GM03348 (cell line): ENCODE results near the gene HOXB6.

ENCODE experiments used
- DNase-seq: peaks from one replicate; pipeline ENCODE4 v3.0.0; 2012; ENCODE audit warnings: low spot score

The HOXB6 gene

GRCh38 chr17:48621410-48622392 is 16.9 kb upstream of the HOXB6 start:
- DNase-seq: no peak

DNA sequence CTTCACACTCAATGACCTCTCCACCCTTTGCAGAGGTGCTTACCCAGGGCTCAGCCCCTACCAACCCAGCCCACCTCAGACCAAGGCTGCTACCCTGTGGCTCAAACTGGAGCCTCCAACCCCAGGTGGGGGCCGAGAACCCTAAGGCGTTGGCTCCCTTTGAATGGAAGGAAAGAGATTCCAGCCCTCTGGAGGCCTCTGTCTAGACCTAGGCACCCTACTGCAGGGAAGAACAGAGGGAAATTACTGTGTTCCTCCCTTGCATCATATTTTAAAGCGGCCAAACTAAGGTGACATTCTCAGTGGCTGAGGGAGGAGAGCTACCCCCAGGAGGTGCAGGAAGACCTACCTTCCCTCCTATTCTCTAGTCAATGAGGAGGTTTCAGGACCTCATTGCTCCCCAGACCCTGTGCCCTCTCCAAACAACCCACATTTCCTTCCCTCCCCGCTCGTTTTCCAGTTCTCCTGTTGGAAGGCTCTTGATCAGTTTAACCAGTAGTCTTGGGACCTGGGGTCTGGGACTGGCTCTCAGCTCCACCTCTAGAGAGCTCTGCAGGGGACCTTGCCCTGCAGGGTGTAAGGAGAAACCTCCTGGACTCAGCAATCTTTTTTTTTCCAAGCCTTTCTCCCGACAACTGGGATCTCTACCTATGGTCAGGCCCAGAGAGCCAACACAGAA is 15.8 kb upstream of the HOXB6 start:
- no peak for DNase-seq

GRCh38 chr17:48619826-48620449 is 15.2 kb upstream of the HOXB6 start:
- no peak for DNase-seq

DNA sequence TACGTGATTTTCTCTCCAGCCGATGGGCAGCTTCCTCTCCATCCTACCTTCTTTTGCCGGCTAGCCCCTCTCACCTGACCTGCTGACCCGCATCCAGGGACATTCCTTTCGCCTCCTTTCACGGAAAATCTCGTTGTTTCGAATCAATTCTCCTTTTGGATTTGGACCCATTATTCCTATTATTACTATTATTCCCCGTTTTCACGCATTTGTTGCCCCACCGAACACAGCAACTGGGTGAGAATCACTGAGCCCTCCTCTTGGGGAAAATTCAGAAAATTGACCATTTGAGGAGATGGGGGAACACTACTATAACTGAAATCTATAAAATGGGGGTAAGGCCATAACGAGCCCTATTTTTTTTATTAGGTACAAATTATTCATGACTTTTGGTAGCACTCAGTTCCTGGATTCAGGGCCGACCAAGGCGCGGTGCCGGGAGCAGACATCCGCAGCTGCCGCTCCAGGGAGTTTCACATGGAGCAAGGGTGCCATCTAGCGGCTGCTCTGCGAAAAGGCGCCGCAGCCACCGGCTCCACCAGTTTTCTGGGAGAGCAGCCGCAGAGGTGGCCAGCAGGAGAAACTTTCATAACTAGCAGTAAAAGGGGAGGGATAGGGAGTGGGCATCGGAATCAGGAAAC is 13.6 kb upstream of the HOXB6 start:
- DNase-seq: peak; percentile 92

DNA sequence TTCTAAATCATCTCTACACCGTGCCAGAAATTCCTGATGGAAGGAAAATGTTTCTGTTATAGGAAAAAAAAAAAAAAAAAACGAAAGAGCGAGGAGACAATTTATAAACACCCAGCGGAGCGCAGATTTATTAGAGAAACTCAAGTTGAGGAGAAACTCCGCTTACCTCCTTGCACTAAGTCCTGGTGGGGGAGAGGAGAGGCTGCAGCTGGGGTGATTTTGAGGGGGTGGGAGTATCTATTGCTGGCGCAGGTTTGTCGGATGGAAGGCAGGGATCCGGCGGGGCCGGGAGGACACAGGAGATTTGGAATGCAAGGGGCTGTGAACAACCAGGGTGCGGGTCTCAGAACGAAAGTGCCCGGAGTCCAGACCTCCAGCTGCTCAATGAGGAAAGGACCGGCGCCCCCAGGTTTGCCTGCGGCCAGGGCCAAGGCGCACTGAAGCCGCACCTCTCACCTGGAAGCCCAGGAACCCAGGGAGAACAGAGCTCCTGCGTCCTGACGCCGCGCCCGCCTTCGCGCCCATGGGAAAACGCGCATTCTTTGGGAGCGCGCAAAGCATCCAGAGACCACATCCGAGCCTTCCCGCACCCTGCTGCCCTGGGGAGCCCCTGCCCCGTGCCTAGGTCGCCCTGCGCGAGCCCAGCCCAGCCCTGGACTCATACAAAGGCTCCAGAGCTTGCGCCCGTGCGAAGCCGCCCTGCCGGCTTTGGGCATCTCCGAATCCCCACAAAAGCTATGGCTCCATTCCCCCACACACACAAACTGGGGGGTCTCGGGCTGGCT is 12.9 kb upstream of the HOXB6 start:
- DNase-seq: no peak

DNA sequence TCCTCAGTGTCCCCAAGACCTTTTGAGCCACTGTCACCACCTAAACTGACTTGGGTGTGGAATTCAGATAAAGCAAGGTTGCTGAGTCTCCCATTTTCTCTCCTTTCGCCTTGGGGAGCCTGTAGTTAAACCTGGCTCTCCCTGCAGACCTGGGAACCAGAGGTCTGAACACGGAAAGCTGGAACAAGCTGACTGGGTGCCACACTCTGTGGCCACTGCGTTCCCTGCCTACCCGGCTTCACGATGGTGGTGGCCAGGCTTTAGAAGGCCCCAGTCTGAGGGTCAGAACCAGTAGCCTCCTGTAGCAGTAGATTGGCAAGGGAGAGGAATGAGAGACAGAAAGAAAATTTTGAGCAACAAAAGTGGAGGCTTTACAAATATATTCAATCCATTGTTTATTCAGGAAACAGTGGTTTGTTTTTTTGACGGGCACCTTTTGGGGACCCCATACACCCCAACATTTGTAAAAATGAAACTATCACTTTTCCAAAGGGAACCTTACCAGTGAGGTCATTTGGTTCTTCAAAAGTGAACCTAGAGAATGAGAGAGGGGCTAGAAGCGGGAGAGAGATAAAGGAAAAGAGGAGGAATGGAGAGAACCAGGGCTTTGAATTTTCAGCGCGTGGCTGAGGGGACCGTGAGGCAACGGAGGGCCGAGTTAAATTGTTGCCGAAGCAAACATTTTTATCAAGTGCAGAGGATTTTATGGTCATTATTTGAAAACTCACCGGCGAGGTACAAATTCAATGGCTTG is 12.1 kb upstream of the HOXB6 start:
- no peak for DNase-seq

- no peak for DNase-seq
Observed at GRCh38 chr17:48615963-48616716, 11.4 kb upstream of the HOXB6 start.

GRCh38 chr17:48615047-48615962 is 10.5 kb upstream of the HOXB6 start, which contains the start of gene HOXB8:
TSS of gene HOXB8 (minus strand) at chr17:48615292. CDS start at chr17:48614704, 588 bp downstream.
- peak; percentile 44 for DNase-seq

GRCh38 chr17:48613862-48614694 is 9.3 kb upstream of the HOXB6 start:
- DNase-seq: peak; percentile 56

GRCh38 chr17:48612854-48613691 is 8.3 kb upstream of the HOXB6 start:
- DNase-seq: peak; percentile 78

GRCh38 chr17:48612456-48612853 is 7.7 kb upstream of the HOXB6 start:
- peak; percentile 35 for DNase-seq

- peak; percentile 54 for DNase-seq
Observed at GRCh38 chr17:48611681-48612455, 7.1 kb upstream of the HOXB6 start.

DNA sequence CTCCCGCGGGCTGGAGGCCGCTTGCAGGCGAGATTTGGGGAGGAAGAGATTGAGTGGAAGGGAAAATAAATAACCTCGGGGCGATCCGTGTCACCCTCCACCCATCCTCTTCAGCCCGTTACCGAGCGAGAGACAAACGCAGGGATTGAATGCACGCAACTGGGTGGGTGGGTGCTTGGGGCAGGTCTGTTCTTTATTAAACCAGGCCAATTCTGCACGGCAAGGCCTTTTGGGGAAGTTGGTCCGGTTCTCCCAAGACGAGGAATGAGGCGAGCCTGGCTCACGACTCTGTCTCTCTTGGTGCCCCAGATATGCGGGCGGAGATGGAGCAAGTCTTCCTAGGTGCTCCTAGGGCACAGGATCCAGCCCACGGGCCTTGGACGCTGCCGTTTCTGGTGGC is 6.4 kb upstream of the HOXB6 start:
- peak; percentile 44 for DNase-seq

GRCh38 chr17:48610282-48611211 is 5.8 kb upstream of the HOXB6 start, which contains the start of gene HOXB7:
TSS of gene HOXB7 (minus strand) at chr17:48611017. CDS start at chr17:48610918, 99 bp downstream.
- DNase-seq: peak; percentile 92
